T-helper 9 cell (primary cell): ENCODE results near the gene TMEM35A.
A peak's percentile ranks its signal among the peaks of the same experiment; 100 is the strongest.
"Not testable (repeated sequence)": the region's sequence is repeated elsewhere in the genome, so short reads cannot be mapped to it uniquely, and the experiment has no call there.

Source experiments
- DNase-seq: peaks from one replicate; pipeline ENCODE4 v3.0.0-alpha.2; 2020
- total RNA-seq, 2 donors: gene quantifications; one replicate each; lab custom pipeline; 2026; lab: John Stamatoyannopoulos, UW

Gene TMEM35A, protein sequence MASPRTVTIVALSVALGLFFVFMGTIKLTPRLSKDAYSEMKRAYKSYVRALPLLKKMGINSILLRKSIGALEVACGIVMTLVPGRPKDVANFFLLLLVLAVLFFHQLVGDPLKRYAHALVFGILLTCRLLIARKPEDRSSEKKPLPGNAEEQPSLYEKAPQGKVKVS
- 0 reads per million in 2 donors for total RNA-seq

DNA sequence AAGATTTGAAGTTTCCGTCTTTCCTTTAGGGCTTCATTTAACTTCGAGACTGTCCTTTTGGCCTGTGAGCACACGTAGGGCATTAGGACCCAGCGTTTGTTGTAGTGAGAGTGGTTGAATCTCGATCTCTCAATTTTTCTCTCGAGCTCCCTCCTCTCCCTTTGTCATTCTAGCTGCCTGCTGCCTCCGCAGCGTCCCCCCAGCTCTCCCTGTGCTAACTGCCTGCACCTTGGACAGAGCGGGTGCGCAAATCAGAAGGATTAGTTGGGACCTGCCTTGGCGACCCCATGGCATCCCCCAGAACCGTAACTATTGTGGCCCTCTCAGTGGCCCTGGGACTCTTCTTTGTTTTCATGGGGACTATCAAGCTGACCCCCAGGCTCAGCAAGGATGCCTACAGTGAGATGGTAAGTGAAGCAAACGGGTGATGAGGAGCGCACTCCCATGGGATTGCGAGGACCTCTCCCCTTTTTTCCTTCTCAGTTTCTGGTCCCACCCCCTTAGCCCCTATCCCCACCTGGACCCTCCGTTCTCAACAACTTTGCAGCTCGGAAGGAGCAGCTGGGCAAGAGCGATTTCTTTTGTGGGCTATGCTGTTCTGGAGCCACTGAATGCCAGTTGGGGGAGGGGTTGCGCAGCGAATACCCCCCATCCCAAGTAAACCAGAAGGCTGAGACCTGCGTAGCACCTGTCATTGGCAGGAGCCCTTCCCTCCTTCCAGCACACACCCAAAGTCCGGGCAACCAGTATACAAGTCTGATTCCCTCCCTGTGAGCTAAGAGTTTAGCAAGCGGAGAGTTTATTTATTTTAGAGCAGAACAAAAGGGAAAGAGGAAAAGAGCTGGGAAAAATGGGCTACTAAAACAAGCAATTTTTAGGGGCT is at the start of gene TMEM35A:
Gene TMEM35A (plus strand): TSS at position 164 of the 883 bp plus-strand sequence. CDS start 124 bp downstream, at position 288.
- no peak for DNase-seq

DNA sequence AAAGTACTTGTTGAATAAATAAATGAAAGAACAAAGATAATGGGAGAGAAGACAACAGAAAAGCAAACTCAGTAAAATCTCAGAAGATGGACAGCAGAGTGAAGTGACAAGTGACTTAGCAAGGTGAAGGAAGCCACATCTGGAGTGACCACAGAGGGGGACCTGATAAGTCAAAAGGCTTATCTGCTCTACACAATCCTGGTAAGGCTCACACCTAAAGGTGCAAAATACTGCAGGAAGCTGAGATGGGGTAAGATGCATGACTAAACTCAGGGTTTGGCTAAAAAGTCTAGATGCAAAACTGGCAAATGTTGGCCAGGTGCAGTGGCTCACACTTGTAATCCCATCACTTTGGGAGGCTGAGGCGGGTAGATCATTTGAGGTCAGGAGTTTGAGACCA is 49.0 kb upstream of the TMEM35A start:
- no peak for DNase-seq

DNA sequence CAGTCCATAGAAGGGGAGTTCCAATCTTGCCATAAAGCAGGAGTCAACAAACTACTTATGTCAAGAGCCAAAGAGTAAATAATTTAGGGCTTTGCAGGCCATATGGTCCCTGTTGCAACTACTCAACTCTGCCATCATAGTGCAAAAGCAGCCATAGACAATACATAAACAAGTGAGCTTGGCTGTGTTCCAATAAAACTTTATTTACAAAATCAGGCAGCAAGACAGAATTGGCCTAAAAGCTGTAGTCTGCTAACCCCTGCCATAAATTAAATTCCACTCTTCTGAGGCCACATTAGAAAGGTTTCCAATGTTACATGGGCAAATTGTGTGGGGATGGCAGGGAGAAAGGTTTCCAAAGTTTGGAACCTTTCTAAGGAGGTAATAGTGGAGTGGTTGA is 41.4 kb upstream of the TMEM35A start:
- DNase-seq = no peak

DNA sequence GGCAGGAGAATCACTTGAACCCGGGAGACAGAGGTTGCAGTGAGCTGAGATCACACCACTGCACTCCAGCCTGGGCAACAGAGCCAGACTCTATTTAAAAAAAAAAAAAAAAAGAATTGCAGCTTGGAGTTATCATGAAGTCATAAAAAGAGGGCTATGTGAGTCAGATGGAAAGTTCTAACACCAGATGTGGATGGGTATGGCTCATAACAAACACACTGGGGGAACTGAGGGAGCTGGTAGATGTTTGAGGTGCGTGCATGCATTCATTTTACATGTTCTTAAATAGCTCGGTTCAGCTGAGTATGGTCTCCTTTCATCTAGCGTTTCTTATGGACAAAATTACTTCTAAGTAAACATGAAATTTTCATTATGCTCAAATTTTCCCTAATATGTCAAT is 38.5 kb upstream of the TMEM35A start:
- DNase-seq = no peak

DNA sequence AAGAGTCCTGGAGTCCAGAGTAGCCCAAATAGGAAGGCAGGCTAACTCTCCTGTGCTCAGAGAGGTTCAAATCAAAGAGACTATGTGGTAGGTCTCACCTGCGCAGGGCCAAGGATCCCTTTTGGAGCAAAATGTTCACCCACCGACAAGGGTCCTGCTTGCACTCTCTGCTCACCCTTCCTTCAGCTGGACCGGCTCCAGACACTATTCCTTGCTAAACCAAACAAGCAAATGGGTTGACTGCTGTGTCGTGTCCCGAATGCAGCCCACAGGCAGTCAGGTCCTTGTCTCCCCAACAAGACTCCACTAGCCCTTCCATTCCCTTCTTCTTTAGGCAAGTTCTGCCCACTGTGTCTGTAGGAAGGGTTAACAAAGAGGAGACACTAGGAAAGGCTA is 27.5 kb upstream of the TMEM35A start:
- DNase-seq = no peak

DNA sequence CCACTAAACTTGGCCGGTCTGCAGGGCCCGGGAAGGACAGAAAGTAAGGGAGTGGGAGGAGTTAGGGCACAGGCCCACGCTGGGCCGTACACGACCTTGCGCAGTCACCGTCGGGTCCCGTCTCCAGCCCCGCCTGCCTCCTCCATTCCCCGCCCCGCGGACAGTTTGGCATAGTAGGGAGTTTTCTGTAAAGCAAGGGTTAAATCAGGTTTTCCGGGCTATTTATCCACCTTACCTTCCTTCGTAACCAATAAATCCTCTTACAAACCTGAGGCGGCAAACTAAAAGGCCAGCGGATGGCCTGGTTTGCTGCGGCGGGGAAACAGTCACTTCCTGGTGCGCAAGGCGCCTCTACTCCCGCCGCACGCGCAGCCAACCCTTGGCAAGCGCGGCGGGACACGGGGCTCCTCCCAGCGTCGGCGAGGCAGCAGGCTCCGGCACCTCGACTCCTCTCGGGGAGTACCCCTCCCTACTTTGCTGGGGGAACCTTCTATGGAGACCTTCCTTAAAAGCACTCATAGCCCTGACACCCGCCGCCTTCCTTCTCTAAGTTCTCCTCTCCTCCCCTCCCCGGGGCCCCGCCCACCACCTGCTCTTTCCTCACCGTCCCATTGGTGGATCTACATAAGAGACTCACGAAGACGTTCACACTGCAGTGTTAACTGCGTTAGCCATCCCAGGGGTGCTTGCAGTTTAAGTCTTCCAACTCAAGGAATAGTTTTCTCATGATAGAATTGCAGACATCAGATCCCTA is 27.0 kb upstream of the TMEM35A start, which contains the start of gene TRMT2B:
Gene TRMT2B (minus strand): TSS at position 563 of the 754 bp plus-strand sequence. CDS start 9,822 bp downstream, outside the sequence.
- DNase-seq = peak; percentile 64

DNA sequence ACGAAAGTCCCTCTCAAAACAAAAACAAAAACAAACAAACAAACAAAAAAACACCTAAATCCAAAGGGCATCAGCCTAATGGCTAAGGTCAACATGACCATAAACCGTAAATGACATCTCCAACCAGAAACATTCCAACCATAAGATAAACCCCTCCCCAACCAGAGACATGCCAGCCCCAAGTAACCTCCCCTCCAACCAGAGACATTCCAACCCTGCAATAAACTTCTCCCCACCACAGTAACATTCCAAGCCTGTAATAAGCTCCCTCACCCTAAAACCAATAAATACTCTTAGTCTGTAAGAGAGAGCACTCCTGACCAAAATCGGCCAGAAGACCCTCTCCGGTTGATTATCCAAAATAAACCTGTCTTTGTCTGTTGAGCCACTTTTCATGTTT is 22.1 kb upstream of the TMEM35A start:
- not testable (repeated sequence) for DNase-seq

DNA sequence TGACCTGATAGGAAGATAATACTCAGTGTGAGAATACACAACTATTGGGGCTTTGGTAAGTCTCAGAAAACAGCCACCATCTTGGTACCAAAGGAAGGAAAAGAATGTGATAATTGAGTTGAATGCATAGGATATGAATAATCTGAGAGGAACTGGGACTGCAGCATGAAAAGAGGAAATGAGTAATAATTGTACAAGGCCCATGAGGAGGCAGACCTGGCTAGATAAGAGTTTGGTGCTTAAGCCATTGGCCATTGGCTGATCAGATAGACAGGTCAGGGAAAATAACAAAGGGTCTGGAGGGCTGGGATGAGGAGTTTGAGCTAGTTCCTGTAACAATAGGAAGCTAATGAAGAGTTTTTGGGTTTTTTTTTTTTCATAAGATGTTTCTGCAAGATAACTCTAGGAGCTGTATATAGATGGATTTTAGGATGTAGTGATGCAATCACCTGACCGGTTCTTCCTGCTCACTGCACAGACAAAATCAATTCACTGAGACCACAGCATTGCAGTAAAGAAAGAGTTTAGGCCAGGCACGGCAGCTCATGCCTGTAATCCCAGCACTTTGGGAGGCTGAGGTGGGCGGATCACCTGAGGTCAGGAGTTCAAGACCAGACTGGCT is 21.5 kb upstream of the TMEM35A start:
- DNase-seq = no peak

DNA sequence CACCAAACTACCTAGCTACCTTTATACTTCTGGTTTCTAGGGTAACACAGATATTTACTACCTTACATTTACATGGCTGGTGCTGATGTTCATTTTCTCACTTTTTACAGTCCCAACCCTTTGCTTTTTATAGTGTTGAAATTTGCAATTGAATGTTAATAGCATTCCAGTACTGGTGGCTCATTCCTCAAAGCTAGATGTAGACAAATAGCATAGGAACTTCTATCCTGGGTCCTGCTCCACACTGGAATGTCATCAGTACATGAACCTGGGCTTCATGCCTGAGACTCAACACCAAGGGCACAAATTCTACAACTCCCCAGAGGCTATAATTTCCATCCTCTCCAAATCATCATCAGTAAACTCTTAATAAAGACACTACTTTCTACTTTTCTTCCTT is 16.5 kb upstream of the TMEM35A start:
- DNase-seq = no peak

DNA sequence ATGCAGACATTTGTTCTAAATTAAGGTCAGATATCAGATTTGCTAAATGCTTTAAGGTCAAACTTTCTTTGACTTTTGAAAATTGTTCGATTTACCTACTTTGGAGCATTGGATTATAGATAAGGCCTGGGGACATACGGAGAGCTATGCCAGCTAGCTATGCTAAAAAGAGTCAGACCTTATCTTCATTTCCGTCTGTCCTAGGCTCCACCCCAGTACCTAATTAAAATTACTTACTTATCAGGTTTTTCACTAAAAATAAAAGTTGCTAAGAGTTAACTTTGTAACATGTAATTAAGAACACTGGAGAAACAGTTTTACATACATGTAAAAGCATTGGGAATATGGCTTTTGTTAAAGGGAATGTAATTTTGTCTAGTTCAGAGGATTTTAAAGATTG is 7.1 kb upstream of the TMEM35A start:
- DNase-seq = no peak

DNA sequence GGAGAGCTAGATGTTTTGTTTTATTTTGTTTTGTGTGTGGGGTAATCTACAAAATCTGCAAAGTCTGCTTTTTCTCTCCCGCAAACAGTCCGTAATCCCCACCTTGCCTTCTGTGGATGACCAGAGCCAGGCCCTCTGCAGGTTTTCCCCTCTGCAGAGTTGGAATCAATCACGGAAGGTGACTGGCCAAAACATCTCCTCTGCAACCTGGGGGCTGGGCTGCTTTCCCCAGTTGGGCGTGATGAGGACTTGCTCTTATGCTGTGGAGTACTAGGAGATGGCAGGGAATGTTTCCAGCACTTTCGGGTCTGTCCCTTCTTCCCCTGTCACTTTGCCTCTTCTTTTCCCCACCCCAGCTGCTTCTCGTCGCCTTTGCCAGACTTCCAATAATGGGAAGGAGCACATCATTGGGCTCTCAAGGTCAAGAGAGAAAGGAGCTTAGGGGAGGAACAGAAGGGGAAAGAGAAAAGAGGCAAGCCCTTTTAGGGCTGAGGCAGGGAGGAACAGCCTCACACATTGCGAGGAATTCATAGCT is 1.1 kb downstream of the TMEM35A start:
- DNase-seq = no peak

DNA sequence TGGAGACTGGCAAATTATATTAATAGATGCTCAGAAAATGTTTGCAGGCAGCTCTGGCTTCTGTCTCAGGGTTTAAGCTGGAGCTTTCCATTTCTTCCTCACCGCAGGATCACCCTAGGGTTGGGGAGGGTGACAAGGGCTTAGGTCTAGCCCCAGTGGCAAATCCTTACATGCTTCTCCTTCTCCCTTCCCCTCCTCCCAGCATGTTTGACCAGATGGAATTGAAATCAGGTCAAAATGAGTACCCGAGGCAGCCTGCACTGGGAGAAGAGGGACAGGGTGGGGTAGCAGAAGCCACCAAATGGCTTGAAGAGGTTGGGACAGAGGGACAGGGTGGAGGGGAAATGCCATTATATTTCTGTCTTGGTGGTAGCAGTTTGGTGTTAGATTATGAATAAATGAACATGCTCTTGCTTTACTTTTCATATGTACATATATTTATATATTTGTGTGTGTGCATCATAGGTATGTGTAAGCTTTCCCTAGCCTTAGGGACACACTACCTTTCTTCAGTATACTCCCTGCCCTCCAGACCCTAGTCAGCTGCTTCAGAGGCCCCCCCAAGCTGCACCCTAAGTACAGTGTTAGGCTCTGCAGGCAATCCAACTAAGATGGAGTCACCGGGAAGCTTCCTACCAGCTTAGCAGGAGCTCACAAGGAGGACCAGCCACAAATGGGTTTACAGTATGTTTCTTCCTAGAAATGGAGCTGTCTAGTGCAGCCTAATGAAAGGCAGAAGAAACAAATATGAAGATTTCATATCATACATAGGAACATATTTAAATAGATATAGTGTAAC is 1.8 kb downstream of the TMEM35A start:
- no peak for DNase-seq

DNA sequence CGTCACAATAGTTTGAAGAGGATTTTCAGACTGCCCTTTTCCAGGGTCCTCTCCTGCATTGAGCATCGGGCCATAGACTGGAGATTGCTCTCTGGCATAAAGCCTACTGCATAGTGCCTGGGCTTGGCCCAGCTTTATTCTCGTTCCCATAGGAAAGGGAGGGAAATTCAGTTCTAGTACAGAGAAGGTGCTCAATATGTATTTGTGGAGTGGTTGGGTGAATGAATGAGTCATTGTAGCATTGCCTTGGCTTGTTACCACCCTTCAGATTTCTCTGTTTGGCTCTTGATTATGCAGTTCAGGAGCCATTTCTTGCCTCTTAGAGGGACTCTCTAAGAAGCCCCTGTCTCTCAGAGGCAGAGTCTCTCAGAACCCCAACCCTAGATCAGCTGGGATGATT is 2.6 kb downstream of the TMEM35A start:
- no peak for DNase-seq

DNA sequence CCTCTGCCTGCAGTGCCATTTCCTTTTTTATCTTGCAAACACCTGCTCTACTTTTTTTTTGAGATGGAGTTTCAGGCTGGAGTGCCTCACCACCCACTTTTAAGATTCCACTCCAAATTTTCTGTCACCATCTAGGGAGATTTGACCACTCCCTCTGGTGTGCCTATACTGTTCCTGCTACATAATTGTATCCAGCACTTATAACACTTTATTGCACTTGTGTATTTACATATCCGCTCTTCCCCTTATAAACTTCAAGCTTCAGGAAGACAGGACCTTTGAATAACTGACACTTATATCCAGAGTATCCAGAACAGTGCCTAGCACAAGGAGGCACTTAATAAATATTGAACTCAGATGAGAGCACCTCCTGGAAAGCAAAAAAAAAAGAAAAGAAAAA is 13.1 kb downstream of the TMEM35A start:
- no peak for DNase-seq

DNA sequence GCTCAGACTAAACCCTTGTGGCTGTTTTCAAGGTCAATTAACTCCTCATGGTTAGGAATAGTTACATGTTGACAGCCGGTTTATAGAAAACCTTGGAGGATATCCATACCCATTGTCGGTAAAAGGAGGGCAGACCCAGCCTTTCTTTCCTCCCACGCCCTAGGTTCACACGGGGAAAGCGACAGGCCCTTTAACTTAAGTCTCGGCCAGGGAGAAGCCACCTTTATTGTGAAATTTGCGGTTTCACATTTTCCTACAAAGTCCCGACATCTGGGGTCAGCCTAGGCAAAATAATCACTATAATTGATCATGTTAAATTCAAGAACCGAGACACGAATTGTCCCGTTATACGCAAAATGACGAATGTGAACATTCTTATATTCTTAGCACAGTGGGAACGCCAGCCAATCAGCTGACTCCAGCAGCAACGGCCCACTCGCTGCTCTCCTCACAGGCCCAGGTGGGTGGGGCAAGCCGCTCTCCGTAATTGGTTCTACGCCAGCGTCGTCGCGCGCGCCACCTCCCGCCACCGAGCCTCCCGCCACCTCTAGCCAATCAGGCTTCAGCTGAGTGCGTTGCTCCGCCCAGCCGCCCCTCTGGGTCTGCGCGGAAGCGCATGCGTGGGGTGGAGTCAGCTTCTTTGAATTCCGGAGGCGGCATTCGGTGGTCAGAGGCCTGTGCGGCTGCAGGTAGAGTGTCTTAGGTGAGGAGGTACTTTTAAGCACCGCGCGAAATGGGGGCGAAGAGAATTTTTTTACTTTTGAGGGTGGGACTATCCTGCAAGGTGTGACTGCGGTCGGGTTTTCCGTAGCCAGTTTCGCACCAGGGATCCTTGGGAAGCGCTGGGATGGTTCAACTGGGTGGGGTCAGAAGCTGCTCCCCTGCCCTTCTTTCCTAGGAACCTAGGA is 19.1 kb downstream of the TMEM35A start, which contains the start of gene CENPI:
Gene CENPI (plus strand): TSS at position 659 of the 908 bp plus-strand sequence. CDS start 2,867 bp downstream, outside the sequence.
- peak; percentile 81 for DNase-seq

DNA sequence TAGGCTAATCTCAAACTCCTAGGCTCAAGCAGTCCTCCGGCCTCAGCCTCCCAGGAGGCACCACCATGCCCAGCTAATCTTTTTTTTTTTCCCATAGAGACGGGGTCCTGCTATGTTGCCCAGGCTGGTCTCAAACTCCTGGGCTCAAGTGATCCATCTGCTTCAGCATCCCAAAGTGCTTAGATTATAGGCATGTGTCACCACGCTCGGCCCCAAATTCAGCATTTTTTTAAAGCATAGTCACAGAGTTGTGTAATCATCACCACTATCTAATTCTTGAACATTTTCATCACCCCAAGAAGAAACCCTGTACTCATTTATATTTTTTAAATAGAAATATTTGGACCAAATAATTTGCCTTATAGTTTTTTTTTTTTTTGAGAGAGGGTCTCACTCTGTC is 29.6 kb downstream of the TMEM35A start:
- DNase-seq = no peak

DNA sequence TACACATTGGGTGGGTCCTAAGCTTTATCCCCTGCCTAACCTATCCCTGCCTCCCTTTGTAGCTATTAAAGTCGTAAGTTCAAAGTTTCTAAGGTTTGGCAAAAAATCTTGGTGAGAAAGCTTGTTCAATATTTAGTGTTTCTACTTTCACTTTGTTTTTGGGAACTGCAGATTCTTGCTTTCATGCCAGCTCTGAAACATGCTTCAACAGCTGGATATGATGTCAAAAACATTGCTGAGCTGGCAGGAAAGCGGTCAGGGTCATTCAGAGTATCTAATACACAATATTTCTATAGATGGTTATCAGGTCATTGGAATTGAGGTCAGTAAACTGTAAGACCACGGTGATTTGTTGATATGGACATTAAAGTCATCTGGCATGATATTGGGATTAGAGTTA is 39.0 kb downstream of the TMEM35A start:
- no peak for DNase-seq

DNA sequence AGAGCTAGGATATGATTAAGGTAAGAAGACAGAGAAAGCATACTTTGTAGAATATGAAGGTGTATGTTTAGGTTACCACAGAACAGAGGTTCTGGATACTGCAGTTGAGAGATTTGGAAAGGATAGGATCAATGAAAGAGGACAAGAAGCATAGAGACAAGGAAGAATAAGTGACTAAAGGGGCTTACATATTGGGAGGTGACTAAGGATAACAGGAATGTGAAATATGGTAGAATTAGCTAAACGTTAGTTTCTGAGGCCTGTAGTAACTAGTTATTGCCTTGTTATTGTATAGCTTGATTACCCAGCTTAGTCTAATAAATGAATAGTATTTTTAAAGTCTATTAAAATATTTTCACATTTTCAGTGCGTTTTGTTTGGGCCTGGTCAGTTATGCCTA is 57.6 kb downstream of the TMEM35A start:
- DNase-seq = no peak
